Tibial nerve (tissue), 4 donors: ENCODE results near the gene CELSR3. TPM values are rescaled to one million over a fixed set of nuclear protein-coding genes. Genes with fewer than 3 reads are reported as not detected.

Experiments used
- DNase-seq, 2 donors: peaks; one replicate each; pipeline ENCODE4 v3.0.0-alpha.2; 2019; ENCODE audit warnings: low spot score in 2 of 2
- H3K27ac ChIP-seq, 4 donors: fragments of 200-600 bp; sonication (generic) in 3 of 4; one replicate each; pipeline ENCODE4 v1.5.1; 2017 to 2019; ENCODE audit warnings: mild to moderate bottlenecking in 1 of 4
- H3K27me3 ChIP-seq, 2 donors: fragments of 200-600 bp; sonication (generic) in 1 of 2; one replicate each; pipeline versions ENCODE4 v1.5.1 to v1.6.0; 2017 to 2019
- H3K36me3 ChIP-seq, 3 donors: fragments of 200-600 bp; sonication (generic); one replicate each; pipeline ENCODE4 v1.5.1; 2018 to 2019
- H3K4me1 ChIP-seq, 4 donors: fragments of 200-600 bp; sonication (generic) in 3 of 4; one replicate each; pipeline ENCODE4 v1.5.1; 2017 to 2019
- H3K4me3 ChIP-seq, 4 donors: fragments of 200-600 bp; sonication (generic) in 3 of 4; one replicate each; pipeline ENCODE4 v1.5.1; 2017 to 2019; ENCODE audit warnings: mild to moderate bottlenecking in 1 of 4, moderate library complexity in 1 of 4
- H3K9me3 ChIP-seq, 4 donors: fragments of 200-600 bp; sonication (generic) in 3 of 4; one replicate each; pipeline ENCODE4 v1.5.1; 2017 to 2019
- EP300 ChIP-seq, 2 donors: sonication (generic); formaldehyde crosslinking; IDR thresholded peaks; one replicate each; pipeline ENCODE4 v1.6.1; 2017; ENCODE audit warnings: antibody characterized with exemption in 2 of 2, mild to moderate bottlenecking in 1 of 2
- POLR2A ChIP-seq, 2 donors: fragments of 450-650 bp; IDR thresholded peaks; one replicate each; pipeline ENCODE4 v1.6.1; 2017; ENCODE audit warnings: antibody characterized with exemption in 2 of 2, mild to moderate bottlenecking in 2 of 2, moderate library complexity in 2 of 2
- WGBS, 2 donors: methylation state at CpG; one replicate each; pipeline ENCODE4 v1.1.5; 2018; 5-methylcytosine and 5-hydroxymethylcytosine counted together
- total RNA-seq, 4 donors: library from RNA; depleted of rRNA; stranded (reverse); fragments of >200 nt; gene quantifications; one replicate each; pipeline ENCODE4 v1.1.0, GENCODE V29; 2016
- TF ChIP-seq, protein P1 (sequence below), 5 experiments: fragments of 200-600 bp in 3 of 5; fragments of 450-650 bp in 2 of 5; sonication (generic) in 3 of 5; IDR thresholded peaks; one replicate each; pipeline ENCODE4 v1.5.1; 2016 to 2019; ENCODE audit warnings: antibody characterized with exemption in 5 of 5, mild to moderate bottlenecking in 3 of 5, moderate library complexity in 2 of 5

The CELSR3 gene
- total RNA-seq, 4 donors from 2014 or later = 0.87 to 13.5 (median 1.5) TPM

DNA sequence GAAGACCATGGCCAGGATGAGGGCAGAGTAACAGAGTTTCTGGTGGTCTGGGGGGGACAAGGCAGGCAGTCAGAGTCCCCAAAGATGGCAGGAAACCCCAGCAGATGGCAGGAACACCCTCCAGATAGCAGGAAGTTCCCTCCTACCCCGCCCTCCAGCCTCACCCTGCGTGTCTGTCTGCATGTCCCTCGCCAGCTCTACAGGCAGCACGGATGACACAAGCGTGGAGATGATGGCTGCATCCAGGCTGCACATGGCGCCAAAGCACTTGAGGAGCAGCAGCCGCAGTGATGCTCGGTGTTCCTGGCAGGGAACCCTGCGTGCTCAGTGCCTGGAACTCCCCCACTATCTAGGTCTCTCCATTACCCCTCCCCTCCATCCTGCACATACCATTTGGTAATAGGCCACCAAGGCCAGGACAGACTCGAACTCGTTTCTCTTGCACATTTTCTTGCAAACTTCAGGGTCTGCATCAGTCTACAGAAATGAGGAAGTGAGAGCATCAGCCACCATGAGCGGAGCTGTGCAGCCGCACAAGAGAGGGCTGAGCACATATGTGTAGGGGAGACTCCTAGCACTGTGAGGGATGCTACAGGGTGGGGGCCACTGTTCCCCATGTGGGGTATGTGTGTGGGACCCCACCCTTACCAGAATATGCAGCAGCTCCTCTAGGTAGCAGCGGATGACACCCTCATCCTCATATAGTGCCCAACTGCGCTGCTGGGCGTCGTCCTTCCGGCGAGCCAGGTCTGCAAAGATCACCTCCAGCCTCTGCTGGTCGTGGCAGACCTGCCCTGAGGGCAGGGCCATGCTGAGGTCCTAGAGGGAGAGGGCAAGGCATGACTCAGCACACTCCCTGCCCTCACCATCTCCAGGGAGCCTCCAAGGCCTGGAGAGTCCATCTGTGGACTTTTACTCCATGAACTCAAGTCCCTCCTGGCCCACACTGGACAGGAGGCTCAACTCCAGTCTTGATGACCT lies 17.0 kb upstream of the CELSR3 start:
- no peak for DNase-seq
- Histone ChIP-seq H3K36me3 (peaks cover 5 to 82% (median 25%) of the 10 kb centered on the region in 3 donors), H3K4me3 (no peak overlapping the region), H3K27ac (no peak overlapping the region), H3K4me1 (peaks cover 0 to 21% (median 15%) of the 10 kb centered on the region in 4 donors), H3K9me3 (no peaks in the 10 kb centered on the region), H3K27me3 (no peaks in the 10 kb centered on the region)
- 83 to 92% methylated on average over 18 to 20 of the region's 20 CpGs for WGBS, 2 donors
- TF ChIP-seq, protein P1, sequence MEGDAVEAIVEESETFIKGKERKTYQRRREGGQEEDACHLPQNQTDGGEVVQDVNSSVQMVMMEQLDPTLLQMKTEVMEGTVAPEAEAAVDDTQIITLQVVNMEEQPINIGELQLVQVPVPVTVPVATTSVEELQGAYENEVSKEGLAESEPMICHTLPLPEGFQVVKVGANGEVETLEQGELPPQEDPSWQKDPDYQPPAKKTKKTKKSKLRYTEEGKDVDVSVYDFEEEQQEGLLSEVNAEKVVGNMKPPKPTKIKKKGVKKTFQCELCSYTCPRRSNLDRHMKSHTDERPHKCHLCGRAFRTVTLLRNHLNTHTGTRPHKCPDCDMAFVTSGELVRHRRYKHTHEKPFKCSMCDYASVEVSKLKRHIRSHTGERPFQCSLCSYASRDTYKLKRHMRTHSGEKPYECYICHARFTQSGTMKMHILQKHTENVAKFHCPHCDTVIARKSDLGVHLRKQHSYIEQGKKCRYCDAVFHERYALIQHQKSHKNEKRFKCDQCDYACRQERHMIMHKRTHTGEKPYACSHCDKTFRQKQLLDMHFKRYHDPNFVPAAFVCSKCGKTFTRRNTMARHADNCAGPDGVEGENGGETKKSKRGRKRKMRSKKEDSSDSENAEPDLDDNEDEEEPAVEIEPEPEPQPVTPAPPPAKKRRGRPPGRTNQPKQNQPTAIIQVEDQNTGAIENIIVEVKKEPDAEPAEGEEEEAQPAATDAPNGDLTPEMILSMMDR (IDR thresholded peaks at IDR 0.05) = no peak

DNA sequence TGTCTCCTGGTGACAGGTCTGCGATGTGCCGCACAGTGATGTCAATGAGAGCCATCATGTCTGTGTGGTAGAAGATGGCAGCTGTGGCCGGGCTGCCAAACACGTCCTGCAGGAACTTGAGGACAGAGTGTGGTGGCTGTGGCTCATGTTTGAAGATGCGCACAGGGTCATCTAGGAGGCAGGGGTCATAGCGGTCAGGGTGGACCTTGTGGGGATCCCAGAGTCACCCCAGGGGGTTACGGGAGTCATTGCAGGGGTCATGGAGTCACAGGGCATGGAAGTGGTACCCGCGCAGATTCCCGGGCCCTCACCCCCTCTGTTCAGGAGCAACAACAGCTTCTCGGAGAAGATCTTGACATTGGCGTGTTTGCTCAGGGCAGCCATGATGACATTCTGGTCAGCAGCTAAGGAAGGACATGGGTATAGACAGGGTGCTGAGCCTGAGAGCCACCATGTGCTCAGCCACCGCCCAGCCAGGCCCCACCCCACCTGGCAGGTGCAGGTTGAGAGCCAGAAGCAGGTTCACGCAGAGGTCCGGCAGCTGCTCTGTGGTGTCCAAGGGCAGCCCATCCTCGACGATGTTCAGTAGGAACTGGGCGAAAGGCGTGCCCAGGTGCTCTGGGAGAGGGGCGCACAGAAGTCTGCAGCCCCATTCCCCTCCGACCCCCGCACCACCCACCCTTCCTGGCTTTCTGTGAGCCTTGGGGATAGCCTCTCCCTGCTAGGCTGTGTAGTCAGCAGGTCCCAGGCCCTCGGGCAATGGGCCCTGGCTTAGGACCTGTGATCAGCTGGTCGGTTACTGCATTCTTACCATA lies 16.1 kb upstream of the CELSR3 start:
- 88 to 95% methylated on average over 23 of the region's 24 CpGs for WGBS, 2 donors
- no peak overlapping the region for H3K4me3 ChIP-seq
- H3K27ac ChIP-seq = no peak overlapping the region
- TF ChIP-seq EP300 (IDR thresholded peaks at IDR 0.05) = no peak
- no peak for TF ChIP-seq POLR2A (IDR thresholded peaks at IDR 0.05)
- TF ChIP-seq, protein P1 (IDR thresholded peaks at IDR 0.05) = no peak
- H3K36me3 ChIP-seq = peaks cover 5 to 91% (median 25%) of the 10 kb centered on the region in 3 donors
- DNase-seq = no peak
- H3K27me3 ChIP-seq = no peaks in the 10 kb centered on the region
- peaks cover 0 to 12% (median 7%) of the 10 kb centered on the region in 4 donors for H3K4me1 ChIP-seq
- H3K9me3 ChIP-seq = no peaks in the 10 kb centered on the region

DNA sequence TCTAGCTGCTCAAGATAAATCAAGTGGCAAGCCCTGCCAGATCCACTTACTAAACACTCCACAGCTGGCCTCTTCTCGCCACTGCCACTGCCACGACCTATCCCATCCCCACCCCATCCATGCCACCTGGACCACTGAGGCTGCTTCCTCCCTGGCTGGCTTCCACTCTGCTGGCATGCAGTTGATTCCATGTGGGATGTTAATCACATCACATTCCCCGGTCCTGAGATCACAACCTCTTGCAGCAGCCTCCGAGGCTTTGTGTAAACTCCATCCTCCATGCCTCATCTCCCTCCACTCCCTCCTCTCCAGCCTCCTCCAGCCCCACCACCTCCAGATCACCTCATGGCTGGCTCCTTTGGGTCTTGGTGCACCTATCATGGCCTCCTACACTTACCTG lies 15.4 kb upstream of the CELSR3 start:
- TF ChIP-seq, protein P1 (IDR thresholded peaks at IDR 0.05) = no peak
- TF ChIP-seq POLR2A (IDR thresholded peaks at IDR 0.05) (no peak), EP300 (IDR thresholded peaks at IDR 0.05) (no peak)
- Histone ChIP-seq H3K36me3 (peaks cover 5 to 92% (median 25%) of the 10 kb centered on the region in 3 donors), H3K9me3 (no peaks in the 10 kb centered on the region), H3K4me1 (peaks cover 0 to 5% (median 0%) of the 10 kb centered on the region in 4 donors), H3K27ac (no peak overlapping the region), H3K27me3 (no peaks in the 10 kb centered on the region), H3K4me3 (no peak overlapping the region)
- DNase-seq = no peak
- WGBS, 2 donors = 66 to 71% methylated on average over 4 of the region's 4 CpGs

DNA sequence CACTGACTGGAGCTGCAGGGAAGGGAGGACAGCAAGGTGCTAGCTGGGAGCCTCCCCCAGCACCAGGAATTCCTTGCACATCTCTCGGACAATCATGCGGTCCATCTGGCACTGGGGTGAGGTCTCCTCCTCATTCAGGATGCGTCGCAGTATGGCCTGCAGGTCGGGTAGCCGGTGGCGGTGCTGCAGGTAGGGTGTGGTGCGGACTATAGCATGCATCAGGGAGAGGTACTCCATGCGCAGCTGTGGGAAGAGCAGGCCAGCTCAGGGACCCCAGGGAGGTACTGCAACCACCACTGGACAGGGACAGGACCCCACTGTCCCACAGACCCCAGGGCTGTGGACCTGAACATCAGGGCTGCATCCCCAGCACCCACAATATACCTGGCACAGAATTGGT lies 11.8 kb upstream of the CELSR3 start:
- WGBS, 2 donors = 85 to 92% methylated on average over 9 of the region's 9 CpGs
- H3K4me3 ChIP-seq = no peak overlapping the region
- no peaks in the 10 kb centered on the region for H3K9me3 ChIP-seq
- TF ChIP-seq, protein P1 (IDR thresholded peaks at IDR 0.05) = no peak
- TF ChIP-seq POLR2A (IDR thresholded peaks at IDR 0.05) = no peak
- no peak for TF ChIP-seq EP300 (IDR thresholded peaks at IDR 0.05)
- H3K4me1 ChIP-seq = no peaks in the 10 kb centered on the region
- peaks cover 2 to 80% (median 7%) of the 10 kb centered on the region in 3 donors for H3K36me3 ChIP-seq
- H3K27me3 ChIP-seq = no peaks in the 10 kb centered on the region
- no peak for DNase-seq
- H3K27ac ChIP-seq = no peak overlapping the region
